ENCODE data around the gene STAMBP.

- TF ChIP-seq KAT8 (CRISPR knock-in tag; IDR thresholded peaks at IDR 0.05) (no peak), POGZ (CRISPR knock-in tag; IDR thresholded peaks at IDR 0.05) (no peak), SRSF4 (IDR thresholded peaks at IDR 0.05; ENCODE audit: low read depth, low read length, poor library complexity, severe bottlenecking) (no peak), ZNF660 (CRISPR knock-in tag; IDR thresholded peaks at IDR 0.05; ENCODE audit: borderline replicate concordance, low read depth) (no peak), POLR2AphosphoS5 (IDR thresholded peaks at IDR 0.05; ENCODE audit: low read depth, low read length) (no peak), KAT7 (CRISPR knock-in tag; IDR thresholded peaks at IDR 0.05; ENCODE audit: borderline replicate concordance) (no peak)
Observed at GRCh38 chr2:73855526-73855925, 26.8 kb downstream of the STAMBP start.
